Keratinocyte (primary cell): ENCODE data around the gene GDF11. TPM values are rescaled to one million over a fixed set of nuclear protein-coding genes. Genes with fewer than 3 reads are reported as not detected.

Source experiments
- DNase-seq: peaks from one replicate; pipeline ENCODE4 v3.0.0-alpha.2; 2011; ENCODE audit warnings: low read depth, missing footprints, low spot score
- FAIRE-seq: peaks from 2 replicates; lab custom pipeline; 2011; peaks lifted over from hg19 to GRCh38; lab: Jason Lieb, UNC
- H2AFZ ChIP-seq: 2 replicates; pipeline ENCODE4 v1.6.0; 2012; ENCODE audit warnings: low read length, control low read depth, inconsistent platforms; ENCODE audit not compliant: control insufficient read depth
- H3K27ac ChIP-seq: 2 replicates; pipeline ENCODE4 v1.5.1; 2011; ENCODE audit warnings: low read length; ENCODE audit not compliant: control insufficient read depth, insufficient read depth
- H3K27me3 ChIP-seq: 3 replicates; pipeline ENCODE4 v1.6.0; 2011; ENCODE audit warnings: low read length; ENCODE audit not compliant: control insufficient read depth, insufficient read depth; ENCODE audit errors: extremely low read depth
- H3K36me3 ChIP-seq, 2 experiments: 2 replicates in 1 of 2; 3 replicates in 1 of 2; pipeline ENCODE4 v1.5.1; 2011; ENCODE audit warnings: low read length in 2 of 2, mild to moderate bottlenecking in 1 of 2; ENCODE audit not compliant: control insufficient read depth in 2 of 2, insufficient read depth in 2 of 2; ENCODE audit errors: extremely low read depth in 1 of 2
- H3K4me1 ChIP-seq: 3 replicates; pipeline ENCODE4 v1.5.1; 2011; ENCODE audit warnings: low read length; ENCODE audit not compliant: control insufficient read depth, insufficient read depth; ENCODE audit errors: extremely low read depth
- H3K4me2 ChIP-seq: 3 replicates; pipeline ENCODE4 v1.6.0; 2011; ENCODE audit warnings: low read depth, low read length; ENCODE audit not compliant: control insufficient read depth, insufficient read depth; ENCODE audit errors: extremely low read depth
- H3K4me3 ChIP-seq, 3 experiments: fragments of 200-600 bp in 1 of 3; sonication (generic) in 1 of 3; 2 replicates in 2 of 3; 3 replicates in 1 of 3; pipeline ENCODE4 v1.5.1; 2011 to 2016; ENCODE audit warnings: low read length in 3 of 3, mild to moderate bottlenecking in 3 of 3, control low read depth in 2 of 3, inconsistent platforms in 1 of 3, low read depth in 1 of 3, mixed read lengths in 1 of 3, mixed run types in 1 of 3, moderate library complexity in 1 of 3; ENCODE audit not compliant: control insufficient read depth in 2 of 3, insufficient read depth in 2 of 3; ENCODE audit errors: extremely low read depth in 1 of 3
- H3K79me2 ChIP-seq: 2 replicates; pipeline ENCODE4 v1.6.0; 2012; ENCODE audit warnings: low read length; ENCODE audit not compliant: control insufficient read depth, insufficient read depth
- H3K9ac ChIP-seq: 3 replicates; pipeline ENCODE4 v1.6.0; 2011; ENCODE audit warnings: low read length; ENCODE audit not compliant: control insufficient read depth, insufficient read depth; ENCODE audit errors: extremely low read depth
- H3K9me1 ChIP-seq: 3 replicates; pipeline ENCODE4 v1.6.0; 2011; ENCODE audit warnings: low read length; ENCODE audit not compliant: control insufficient read depth, insufficient read depth; ENCODE audit errors: extremely low read depth
- H3K9me3 ChIP-seq: 2 replicates; pipeline ENCODE4 v1.5.1; 2012; ENCODE audit warnings: low read depth, low read length; ENCODE audit not compliant: control insufficient read depth
- H4K20me1 ChIP-seq: 3 replicates; pipeline ENCODE4 v1.6.0; 2011; ENCODE audit warnings: low read length; ENCODE audit not compliant: control insufficient read depth, insufficient read depth; ENCODE audit errors: extremely low read depth
- EZH2 ChIP-seq: IDR thresholded peaks from one replicate; pipeline ENCODE4 v1.6.1; 2012; ENCODE audit warnings: inconsistent platforms, mild to moderate bottlenecking, low read length, moderate library complexity
- dilution Hi-C: fragments of 300-500 bp; cut with MboI; formaldehyde crosslinking; loops from one replicate; pipeline ENCODE4 v1.7.0; 2020; ENCODE audit warnings: low sequenced_read_pairs; ENCODE audit not compliant: extremely low pct_ligation_motif_present
- polyA plus RNA-seq, 5 experiments: library from polyadenylated mRNA; depleted of rRNA in 3 of 5; stranded (reverse) in 3 of 5; stranded (forward) in 1 of 5; unstranded in 1 of 5; fragments of >200 nt; gene quantifications; 1 replicate in 1 of 5; 2 replicates in 3 of 5; 3 replicates in 1 of 5; pipeline versions ENCODE4 v1.2.1 to v1.2.3, GENCODE V29; 2011 to 2012; ENCODE audit warnings: missing spikeins in 2 of 5, low read depth in 1 of 5, low replicate concordance in 1 of 5
- TF ChIP-seq, protein P1 (sequence below), 3 experiments: IDR thresholded peaks in 1 of 3; conservative IDR thresholded peaks in 1 of 3; optimal IDR thresholded peaks in 1 of 3; 2 replicates in 2 of 3; 3 replicates in 1 of 3; pipeline versions ENCODE3 to v1.5.1; 2011; ENCODE audit warnings: low read length in 3 of 3, mild to moderate bottlenecking in 3 of 3, moderate library complexity in 2 of 3, control low read depth in 1 of 3, inconsistent platforms in 1 of 3; ENCODE audit not compliant: insufficient read depth in 2 of 3; ENCODE audit errors: extremely low read depth in 1 of 3

Gene GDF11
- polyA plus RNA-seq, 1 donor (not counting 4 experiments of a cell fraction or from before 2014, with no cell fraction given), result 2.7 TPM

DNA sequence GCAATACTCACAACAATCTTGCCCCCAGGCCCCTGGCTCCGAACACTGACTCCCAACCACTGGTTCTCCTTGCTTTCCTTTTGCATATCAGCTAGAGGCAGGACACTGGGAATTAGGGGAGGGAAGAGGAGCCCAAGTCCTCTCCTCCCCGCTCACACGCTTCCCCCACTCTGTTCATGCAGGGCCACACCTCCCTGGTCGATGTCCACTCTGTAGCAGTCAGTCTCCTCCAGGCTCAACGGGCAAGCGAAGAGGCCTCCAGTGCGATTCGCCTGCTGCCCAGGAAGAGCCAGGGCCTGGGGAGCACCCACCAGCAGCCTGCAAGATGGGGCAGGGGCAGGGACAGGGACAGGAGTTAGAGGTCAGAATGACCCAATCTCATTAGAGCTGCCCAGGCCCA is 40.1 kb upstream of the GDF11 start:
- Histone ChIP-seq H3K4me2 (no peak overlapping the region), H3K9ac (no peak overlapping the region), H3K4me3 (no peak overlapping the region), H3K27me3 (peaks cover 27% of the 10 kb centered on the region), H4K20me1 (no peaks in the 10 kb centered on the region), H2AFZ (no peak overlapping the region), H3K27ac (no peak overlapping the region), H3K4me1 (peaks cover 3% of the 10 kb centered on the region), H3K79me2 (no peaks in the 10 kb centered on the region), H3K9me3 (no peaks in the 10 kb centered on the region), H3K9me1 (no peaks in the 10 kb centered on the region), H3K36me3 (no peaks in the 10 kb centered on the region)
- DNase-seq (no peak), FAIRE-seq (no peak)
- TF ChIP-seq, protein P1, sequence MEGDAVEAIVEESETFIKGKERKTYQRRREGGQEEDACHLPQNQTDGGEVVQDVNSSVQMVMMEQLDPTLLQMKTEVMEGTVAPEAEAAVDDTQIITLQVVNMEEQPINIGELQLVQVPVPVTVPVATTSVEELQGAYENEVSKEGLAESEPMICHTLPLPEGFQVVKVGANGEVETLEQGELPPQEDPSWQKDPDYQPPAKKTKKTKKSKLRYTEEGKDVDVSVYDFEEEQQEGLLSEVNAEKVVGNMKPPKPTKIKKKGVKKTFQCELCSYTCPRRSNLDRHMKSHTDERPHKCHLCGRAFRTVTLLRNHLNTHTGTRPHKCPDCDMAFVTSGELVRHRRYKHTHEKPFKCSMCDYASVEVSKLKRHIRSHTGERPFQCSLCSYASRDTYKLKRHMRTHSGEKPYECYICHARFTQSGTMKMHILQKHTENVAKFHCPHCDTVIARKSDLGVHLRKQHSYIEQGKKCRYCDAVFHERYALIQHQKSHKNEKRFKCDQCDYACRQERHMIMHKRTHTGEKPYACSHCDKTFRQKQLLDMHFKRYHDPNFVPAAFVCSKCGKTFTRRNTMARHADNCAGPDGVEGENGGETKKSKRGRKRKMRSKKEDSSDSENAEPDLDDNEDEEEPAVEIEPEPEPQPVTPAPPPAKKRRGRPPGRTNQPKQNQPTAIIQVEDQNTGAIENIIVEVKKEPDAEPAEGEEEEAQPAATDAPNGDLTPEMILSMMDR (optimal IDR thresholded peaks at IDR 0.05 in 1 of 3, IDR thresholded peaks at IDR 0.05 in 1 of 3, conservative IDR thresholded peaks at IDR 0.05 in 1 of 3; ENCODE audit: extremely low read depth in 1 of 3, insufficient read depth in 2 of 3, low read length in 3 of 3), result no peak
- no peak for TF ChIP-seq EZH2
- dilution Hi-C loops, result no loop called here

DNA sequence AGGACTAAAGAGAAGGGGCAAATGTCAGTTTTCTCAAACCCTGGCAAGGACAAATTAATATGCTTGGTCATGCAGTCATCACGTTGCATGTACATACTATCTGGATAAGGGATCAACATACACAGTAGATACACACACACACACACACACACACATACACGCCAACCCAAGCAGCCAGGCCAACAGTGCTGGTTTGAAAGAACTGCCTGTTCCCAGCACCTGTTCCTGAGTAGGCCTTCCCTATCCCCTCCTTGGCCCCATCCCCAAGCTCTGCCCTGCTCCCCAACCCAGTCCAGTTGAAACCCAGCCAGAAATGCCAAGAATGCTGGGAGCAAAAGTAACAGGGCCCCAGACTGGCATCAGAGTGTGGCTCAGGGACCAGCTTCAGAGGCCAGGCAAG is 39.6 kb upstream of the GDF11 start:
- Histone ChIP-seq H2AFZ (no peak overlapping the region), H3K9me3 (no peaks in the 10 kb centered on the region), H3K27ac (no peak overlapping the region), H3K4me2 (no peak overlapping the region), H3K4me1 (peaks cover 3% of the 10 kb centered on the region), H3K36me3 (no peaks in the 10 kb centered on the region), H3K9me1 (no peaks in the 10 kb centered on the region), H3K79me2 (no peaks in the 10 kb centered on the region), H4K20me1 (no peaks in the 10 kb centered on the region), H3K4me3 (no peak overlapping the region), H3K27me3 (peaks cover 27% of the 10 kb centered on the region), H3K9ac (no peak overlapping the region)
- FAIRE-seq (no peak), DNase-seq (no peak)
- dilution Hi-C loops, result no loop called here
- TF ChIP-seq, protein P1 (optimal IDR thresholded peaks at IDR 0.05 in 1 of 3, IDR thresholded peaks at IDR 0.05 in 1 of 3, conservative IDR thresholded peaks at IDR 0.05 in 1 of 3; ENCODE audit: extremely low read depth in 1 of 3, insufficient read depth in 2 of 3, low read length in 3 of 3), result no peak
- TF ChIP-seq EZH2, result no peak
